IPS-15b (cell line): ENCODE data around the gene OR7C2.
"Not testable (repeated sequence)": the region's sequence is repeated elsewhere in the genome, so short reads cannot be mapped to it uniquely, and the experiment has no call there.

Experiments used
- H3K27me3 ChIP-seq: one replicate; pipeline ENCODE4 v1.6.1; 2013; ENCODE audit warnings: low read length; ENCODE audit not compliant: control insufficient read depth, insufficient read depth
- H3K36me3 ChIP-seq: one replicate; pipeline ENCODE4 v1.6.1; 2013; ENCODE audit warnings: low read length; ENCODE audit not compliant: control insufficient read depth, insufficient read depth
- H3K4me1 ChIP-seq: one replicate; pipeline ENCODE4 v1.6.1; 2013; ENCODE audit warnings: mild to moderate bottlenecking, low read length; ENCODE audit not compliant: control insufficient read depth, insufficient read depth
- H3K4me3 ChIP-seq: one replicate; pipeline ENCODE4 v1.5.1; 2013; ENCODE audit warnings: low read depth, low read length
- H3K9ac ChIP-seq: one replicate; pipeline ENCODE4 v1.6.1; 2013; ENCODE audit warnings: low read depth, mild to moderate bottlenecking, low read length
- H3K9me3 ChIP-seq: one replicate; pipeline ENCODE4 v1.6.1; 2013; ENCODE audit warnings: mild to moderate bottlenecking, low read length; ENCODE audit not compliant: control insufficient read depth, insufficient read depth

Gene OR7C2

DNA sequence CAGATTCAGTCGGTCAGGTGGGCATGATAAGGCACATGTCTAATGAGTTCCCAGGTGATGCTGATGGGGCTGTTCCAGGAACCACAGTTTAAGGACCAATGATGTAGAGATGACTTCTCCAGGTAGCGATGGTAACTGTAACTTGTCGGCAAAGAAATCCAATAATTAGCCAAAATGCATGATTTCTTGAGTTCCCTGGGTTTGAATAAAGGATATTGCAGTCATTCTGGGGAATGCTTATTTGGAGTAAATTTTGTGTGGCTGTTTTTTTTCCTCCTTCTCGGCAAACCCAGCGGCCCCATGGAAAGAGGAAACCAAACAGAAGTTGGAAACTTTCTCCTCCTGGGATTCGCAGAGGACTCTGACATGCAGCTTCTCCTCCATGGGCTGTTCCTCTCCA lies at the start of gene OR7C2:
Gene OR7C2 (plus strand): TSS at position 301 of the 400 bp plus-strand sequence. CDS start 0 bp downstream, at position 301.
- H3K9ac ChIP-seq, result no peak within 1 kb of the TSS
- H3K9me3 ChIP-seq, result no peaks in the 10 kb centered on the region
- no peaks in the 10 kb centered on the region for H3K4me1 ChIP-seq
- no peak within 1 kb of the TSS for H3K4me3 ChIP-seq
- no peaks in the 10 kb centered on the region for H3K27me3 ChIP-seq
- H3K36me3 ChIP-seq, result no peaks in the 10 kb centered on the region

DNA sequence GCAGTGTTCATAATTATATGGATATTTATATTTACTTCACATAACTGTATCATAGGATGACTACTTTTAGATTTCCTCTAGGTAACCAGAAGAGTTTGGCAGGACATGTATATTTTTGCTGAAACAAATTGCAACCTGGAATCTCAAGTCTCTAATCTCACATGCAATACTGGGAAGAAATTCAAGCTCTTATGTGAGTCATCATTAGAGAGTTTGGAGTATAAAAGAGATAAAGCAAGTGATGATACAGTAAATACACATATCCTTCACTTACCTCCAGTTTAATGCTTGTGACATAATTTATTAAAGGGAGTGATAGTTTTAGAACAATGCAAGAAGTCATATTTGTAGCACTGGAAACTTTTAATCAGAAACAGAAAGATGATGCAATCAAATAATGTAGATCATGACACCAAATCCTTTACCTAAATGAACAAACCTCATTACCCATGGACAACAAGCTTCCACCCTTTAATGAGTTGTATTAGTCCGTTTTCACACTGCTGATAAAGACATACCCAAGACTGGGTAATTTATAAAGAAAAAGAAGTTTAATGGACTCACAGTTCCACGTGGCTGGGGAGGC lies 39.5 kb upstream of the OR7C2 start:
- Histone ChIP-seq H3K27me3 (peaks cover 4% of the 10 kb centered on the region), H3K9me3 (no peaks in the 10 kb centered on the region), H3K4me1 (no peaks in the 10 kb centered on the region), H3K9ac (no peak overlapping the region), H3K36me3 (no peaks in the 10 kb centered on the region), H3K4me3 (no peak overlapping the region)

DNA sequence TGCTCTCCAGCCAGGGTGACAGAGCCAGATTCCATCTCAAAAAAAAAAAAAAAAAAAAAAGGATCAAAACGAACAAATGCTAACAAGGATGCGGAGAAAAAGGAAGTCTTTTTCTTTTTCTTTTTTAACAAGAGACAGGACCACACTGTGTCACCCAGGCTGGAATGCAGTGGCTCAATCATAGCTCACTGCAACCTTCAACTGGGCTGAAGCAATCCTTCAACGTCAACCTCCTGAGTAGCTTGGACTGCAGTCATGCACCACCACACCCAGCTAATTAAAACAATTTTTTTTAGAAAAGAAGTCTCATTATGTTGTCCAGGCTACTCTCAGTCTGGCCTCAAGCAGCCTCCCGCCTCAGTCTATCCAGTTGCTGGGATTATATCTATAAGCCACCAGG lies 34.6 kb upstream of the OR7C2 start:
- Histone ChIP-seq H3K9ac (no peak overlapping the region), H3K4me3 (no peak overlapping the region), H3K4me1 (no peaks in the 10 kb centered on the region), H3K27me3 (no peaks in the 10 kb centered on the region), H3K9me3 (no peaks in the 10 kb centered on the region), H3K36me3 (no peaks in the 10 kb centered on the region)

- no peaks in the 10 kb centered on the region for H3K9me3 ChIP-seq
- no peaks in the 10 kb centered on the region for H3K27me3 ChIP-seq
- no peaks in the 10 kb centered on the region for H3K36me3 ChIP-seq
- no peak overlapping the region for H3K9ac ChIP-seq
- no peaks in the 10 kb centered on the region for H3K4me1 ChIP-seq
- H3K4me3 ChIP-seq, result no peak overlapping the region
These were observed 26.2 kb upstream of the OR7C2 start for GRCh38 chr19:14915116-14915515.

GRCh38 chr19:14916848-14917247 lies 24.4 kb upstream of the OR7C2 start:
- Histone ChIP-seq H3K27me3 (no peaks in the 10 kb centered on the region), H3K9ac (no peak overlapping the region), H3K36me3 (no peaks in the 10 kb centered on the region), H3K9me3 (no peaks in the 10 kb centered on the region), H3K4me3 (no peak overlapping the region), H3K4me1 (no peaks in the 10 kb centered on the region)

DNA sequence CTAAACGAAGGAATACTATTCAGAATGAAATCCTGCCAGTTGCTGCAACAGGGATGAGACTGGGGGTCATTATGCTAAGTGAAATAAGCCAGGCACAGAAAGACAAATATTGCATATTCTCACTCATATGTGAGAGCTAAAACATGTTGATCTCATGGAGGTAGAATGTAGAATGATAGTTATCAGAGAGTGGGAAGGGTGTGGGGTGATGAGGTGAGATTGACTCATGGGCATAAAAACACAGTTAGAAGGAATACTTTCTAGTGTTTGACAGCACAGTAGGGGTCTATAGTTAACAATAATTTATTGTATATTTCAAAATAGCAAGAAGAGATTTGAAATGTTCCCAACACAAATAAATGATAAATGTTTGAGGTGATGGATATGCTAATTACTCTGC lies 7.8 kb upstream of the OR7C2 start:
- Histone ChIP-seq H3K9ac (no peak overlapping the region), H3K9me3 (no peaks in the 10 kb centered on the region), H3K36me3 (no peaks in the 10 kb centered on the region), H3K4me1 (no peaks in the 10 kb centered on the region), H3K27me3 (no peaks in the 10 kb centered on the region), H3K4me3 (no peak overlapping the region)

DNA sequence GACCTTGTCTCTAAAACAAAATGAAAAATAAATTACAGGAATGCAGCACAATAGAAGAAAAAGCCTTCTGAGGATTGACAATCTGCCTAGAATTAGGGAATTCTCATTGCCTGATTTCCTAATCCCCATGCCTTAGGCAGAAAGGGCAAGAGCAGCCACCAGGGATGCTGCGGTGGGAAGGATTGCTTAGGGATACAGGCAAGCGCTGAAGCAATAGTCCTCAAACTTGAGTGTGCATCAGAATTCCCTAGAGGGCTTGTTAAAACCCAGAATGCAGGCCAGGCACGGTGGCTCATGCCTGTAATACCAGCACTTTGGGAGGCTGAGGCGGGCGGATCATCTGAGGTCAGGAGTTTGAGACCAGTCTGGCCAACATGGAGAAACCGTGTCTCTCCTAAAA lies 1.0 kb upstream of the OR7C2 start:
- Histone ChIP-seq H3K36me3 (no peaks in the 10 kb centered on the region), H3K27me3 (no peaks in the 10 kb centered on the region), H3K4me3 (no peak overlapping the region), H3K9ac (no peak overlapping the region), H3K9me3 (no peaks in the 10 kb centered on the region), H3K4me1 (no peaks in the 10 kb centered on the region)

GRCh38 chr19:14943601-14944000 lies 2.3 kb downstream of the OR7C2 start:
- Histone ChIP-seq H3K9ac (no peak overlapping the region), H3K4me1 (no peaks in the 10 kb centered on the region)

DNA sequence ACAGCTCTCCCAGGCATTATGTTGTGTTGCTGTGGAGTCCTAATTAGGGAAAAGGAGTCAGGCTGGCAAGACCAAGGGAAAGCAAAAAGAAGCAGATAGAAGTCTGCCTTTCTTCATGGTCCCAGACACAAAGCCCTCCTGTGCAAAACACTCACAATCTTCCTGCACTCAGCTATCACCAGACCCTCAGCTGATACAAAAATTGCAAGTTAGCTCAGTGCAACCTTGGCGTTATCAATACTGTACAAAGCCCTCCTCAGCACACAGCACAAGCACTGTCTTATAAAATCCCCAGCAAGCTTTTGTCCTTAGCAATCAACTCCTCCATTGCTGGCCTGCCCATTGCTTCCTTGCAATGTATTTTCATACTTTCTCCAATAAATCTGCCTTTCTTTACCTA lies 3.2 kb downstream of the OR7C2 start:
- no peaks in the 10 kb centered on the region for H3K36me3 ChIP-seq
- no peaks in the 10 kb centered on the region for H3K4me1 ChIP-seq
- no peaks in the 10 kb centered on the region for H3K27me3 ChIP-seq
- H3K9me3 ChIP-seq, result no peaks in the 10 kb centered on the region
- no peak overlapping the region for H3K9ac ChIP-seq
- H3K4me3 ChIP-seq, result no peak overlapping the region

More at GRCh38 chr19:14943601-14944000, 2.3 kb downstream of the OR7C2 start:
- Histone ChIP-seq H3K9me3 (no peaks in the 10 kb centered on the region), H3K4me3 (no peak overlapping the region), H3K36me3 (no peaks in the 10 kb centered on the region), H3K27me3 (no peaks in the 10 kb centered on the region)

DNA sequence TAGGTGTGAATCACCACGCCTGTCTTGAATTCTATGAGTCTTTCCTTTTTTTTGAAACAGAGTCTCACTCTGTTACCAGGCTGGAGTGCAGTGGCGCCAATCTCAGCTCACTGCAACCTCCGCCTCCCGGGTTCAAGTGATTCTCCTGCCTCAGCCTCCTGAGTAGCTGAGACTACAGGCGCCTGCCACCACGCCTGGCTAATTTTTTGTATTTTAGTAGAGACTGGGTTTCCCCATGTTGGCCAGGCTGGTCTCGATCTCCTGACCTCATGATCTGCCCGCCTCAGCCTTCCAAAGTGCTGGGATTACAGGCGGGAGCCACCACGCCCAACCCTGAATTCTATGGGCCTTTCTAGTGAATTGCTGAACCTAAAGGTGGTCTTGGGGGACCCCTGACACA lies 8.1 kb downstream of the OR7C2 start:
- not testable (repeated sequence) for H3K27me3 ChIP-seq, H3K36me3 ChIP-seq, H3K4me3 ChIP-seq, H3K4me1 ChIP-seq, H3K9ac ChIP-seq, H3K9me3 ChIP-seq

- no peak overlapping the region for H3K9ac ChIP-seq
- H3K27me3 ChIP-seq, result peaks cover 2% of the 10 kb centered on the region
- H3K4me1 ChIP-seq, result no peaks in the 10 kb centered on the region
- H3K4me3 ChIP-seq, result no peak overlapping the region
- H3K9me3 ChIP-seq, result no peaks in the 10 kb centered on the region
- no peaks in the 10 kb centered on the region for H3K36me3 ChIP-seq
These were observed 8.6 kb downstream of the OR7C2 start for GRCh38 chr19:14949876-14950275.

DNA sequence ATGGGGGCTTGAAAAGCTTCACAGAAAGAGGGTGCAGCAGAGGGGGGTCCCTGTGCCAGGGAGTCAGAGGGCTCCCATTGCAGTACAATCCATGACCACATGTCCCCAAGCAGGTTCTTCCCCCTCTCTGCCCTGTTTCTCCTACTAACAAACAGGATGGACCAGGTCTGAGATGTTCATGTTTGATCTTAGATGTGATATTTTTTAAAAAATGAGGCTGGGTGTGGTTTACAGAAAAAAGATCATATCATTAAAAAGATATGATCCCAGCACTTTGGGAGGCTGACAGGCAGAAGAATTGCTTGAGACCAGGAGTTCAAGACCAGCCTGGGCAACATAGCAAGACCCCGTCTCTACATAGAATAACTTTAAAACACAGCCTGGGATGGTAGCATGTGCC lies 9.1 kb downstream of the OR7C2 start:
- Histone ChIP-seq H3K36me3 (no peaks in the 10 kb centered on the region), H3K4me3 (no peak overlapping the region), H3K9me3 (no peaks in the 10 kb centered on the region), H3K4me1 (no peaks in the 10 kb centered on the region), H3K27me3 (peaks cover 2% of the 10 kb centered on the region), H3K9ac (no peak overlapping the region)
